BJ (cell line): ENCODE measurements around the gene RCSD1. TPM values are rescaled to one million over a fixed set of nuclear protein-coding genes. Genes with fewer than 3 reads are reported as not detected.

Experiments
- CTCF ChIA-PET: fragments of 350-600 bp; formaldehyde crosslinking; extraction: SDS; loops from one replicate; lab custom pipeline; 2021; ENCODE audit warnings: antibody characterized with exemption, inconsistent platforms; lab: Yijun Ruan, JAX
- POLR2A ChIA-PET: fragments of 300-600 bp; sonication (Branson Sonifier 250); formaldehyde crosslinking; extraction: SDS; loops from one replicate; lab custom pipeline; 2021; ENCODE audit warnings: antibody characterized with exemption; lab: Charles Lee
- DNase-seq: peaks from one replicate; pipeline ENCODE4 v3.0.0-alpha.2; 2011; ENCODE audit warnings: low read depth
- H3K27me3 ChIP-seq: 2 replicates; pipeline ENCODE4 v1.6.0; 2011; ENCODE audit warnings: low read length; ENCODE audit not compliant: control insufficient read depth, insufficient read depth
- H3K36me3 ChIP-seq: 2 replicates; pipeline ENCODE4 v1.5.1; 2011; ENCODE audit warnings: low read length; ENCODE audit not compliant: control insufficient read depth, insufficient read depth
- H3K4me3 ChIP-seq: 2 replicates; pipeline ENCODE4 v1.5.1; 2011; ENCODE audit warnings: low read depth, mild to moderate bottlenecking, control low read depth, low read length
- CTCF ChIP-seq: IDR thresholded peaks from 2 replicates; pipeline ENCODE4 v1.5.1; 2011; ENCODE audit warnings: low read depth, mild to moderate bottlenecking, control low read depth, inconsistent platforms, low read length, moderate library complexity; ENCODE audit not compliant: insufficient read depth
- polyA plus RNA-seq: library from polyadenylated mRNA; depleted of rRNA; stranded (reverse); fragments of >200 nt; gene quantifications from 2 replicates; pipeline ENCODE4 v1.2.3, GENCODE V29; 2011

RCSD1 gene
- polyA plus RNA-seq, 1 experiment = not detected

- no peak for TF ChIP-seq CTCF
- H3K36me3 ChIP-seq = no peaks in the 10 kb centered on the region
- no peak for DNase-seq
- ChIA-PET CTCF (interaction anchor here (0.6 to 1.6 kb wide), 2 partner anchors 25 to 82 kb away, joined by 3 to 5 read pairs; no protein-coding TSS in a partner anchor), POLR2A (no interaction called here)
- H3K4me3 ChIP-seq = no peak overlapping the region
- H3K27me3 ChIP-seq = peaks cover 16% of the 10 kb centered on the region
Measured at GRCh38 chr1:167625040-167625823, 4.8 kb upstream of the RCSD1 start.

GRCh38 chr1:167627615-167627864 is 2.5 kb upstream of the RCSD1 start:
- ChIA-PET POLR2A (no interaction called here), CTCF (interaction anchor here (1.0 kb wide), 1 partner anchor 60 kb away, joined by 5 read pairs; no protein-coding TSS in a partner anchor)
- Histone ChIP-seq H3K4me3 (no peak overlapping the region), H3K27me3 (peaks cover 29% of the 10 kb centered on the region), H3K36me3 (no peaks in the 10 kb centered on the region)
- DNase-seq = no peak
- no peak for TF ChIP-seq CTCF

GRCh38 chr1:167627865-167628641 is 2.0 kb upstream of the RCSD1 start:
- ChIA-PET POLR2A (no interaction called here), CTCF (no interaction called here)
- Histone ChIP-seq H3K36me3 (no peaks in the 10 kb centered on the region), H3K4me3 (no peak overlapping the region), H3K27me3 (peaks cover 29% of the 10 kb centered on the region)
- no peak for TF ChIP-seq CTCF
- DNase-seq = no peak

GRCh38 chr1:167628741-167629515 is 1.1 kb upstream of the RCSD1 start:
- Histone ChIP-seq H3K4me3 (no peak overlapping the region), H3K27me3 (peaks cover 29% of the 10 kb centered on the region), H3K36me3 (no peaks in the 10 kb centered on the region)
- DNase-seq = no peak
- no peak for TF ChIP-seq CTCF
- POLR2A ChIA-PET = no interaction called here
- CTCF ChIA-PET = no interaction called here
